GM18520 (cell line): ENCODE measurements around the gene DYNC1I2.
A peak's percentile ranks its signal among the peaks of the same experiment; 100 is the strongest.
"Not testable (repeated sequence)": the region's sequence is repeated elsewhere in the genome, so short reads cannot be mapped to it uniquely, and the experiment has no call there.

Source experiments
- ATAC-seq: cut with Tn5 transposase; IDR thresholded peaks from one replicate; pipeline ENCODE4 v1.9.1; 2021; ENCODE audit not compliant: unreplicated experiment

DYNC1I2 gene

GRCh38 chr2:171712051-171712450 lies 24.8 kb downstream of the DYNC1I2 start:
- ATAC-seq, result no peak

GRCh38 chr2:171718720-171719119 lies 31.5 kb downstream of the DYNC1I2 start:
- peak; percentile 76 for ATAC-seq

GRCh38 chr2:171719660-171720059 lies 32.4 kb downstream of the DYNC1I2 start:
- ATAC-seq, result no peak

GRCh38 chr2:171723716-171724683 lies 36.7 kb downstream of the DYNC1I2 start:
- no peak for ATAC-seq

GRCh38 chr2:171726847-171727450 lies 39.7 kb downstream of the DYNC1I2 start:
- ATAC-seq, result no peak

- ATAC-seq, result no peak
These were observed 42.0 kb downstream of the DYNC1I2 start for GRCh38 chr2:171728989-171729951.

- ATAC-seq, result no peak
These were observed 42.7 kb downstream of the DYNC1I2 start for GRCh38 chr2:171729952-171730317.

- ATAC-seq, result no peak
These were observed 48.9 kb downstream of the DYNC1I2 start for GRCh38 chr2:171735991-171736710.

GRCh38 chr2:171741189-171741588 lies 53.9 kb downstream of the DYNC1I2 start:
- ATAC-seq, result peak; percentile 63

GRCh38 chr2:171742760-171743159 lies 55.5 kb downstream of the DYNC1I2 start:
- no peak for ATAC-seq

- ATAC-seq, result no peak
These were observed 57.9 kb downstream of the DYNC1I2 start for GRCh38 chr2:171745141-171745540.

GRCh38 chr2:171745806-171746205 lies 58.5 kb downstream of the DYNC1I2 start:
- ATAC-seq, result no peak

GRCh38 chr2:171747371-171747770 lies 60.1 kb downstream of the DYNC1I2 start:
- no peak for ATAC-seq

- ATAC-seq, result no peak
These were observed 67.1 kb downstream of the DYNC1I2 start for GRCh38 chr2:171754254-171754939.

- ATAC-seq, result not testable (repeated sequence)
These were observed 71.5 kb downstream of the DYNC1I2 start for GRCh38 chr2:171758762-171759161.

GRCh38 chr2:171761176-171761575 lies 73.9 kb downstream of the DYNC1I2 start:
- ATAC-seq, result not testable (repeated sequence)

- no peak for ATAC-seq
These were observed 75.8 kb downstream of the DYNC1I2 start for GRCh38 chr2:171762879-171763573.

GRCh38 chr2:171763602-171764001 lies 76.3 kb downstream of the DYNC1I2 start:
- ATAC-seq, result no peak

GRCh38 chr2:171771463-171771862 lies 84.2 kb downstream of the DYNC1I2 start:
- no peak for ATAC-seq
